ENCODE data around the gene PITHD1.
"Not testable (repeated sequence)": the region's sequence is repeated elsewhere in the genome, so short reads cannot be mapped to it uniquely, and the experiment has no call there.

Gene PITHD1

GRCh38 chr1:23774174-23774880 is 3.9 kb upstream of the PITHD1 start:
- no peak for DNase-seq

GRCh38 chr1:23776217-23776616 is 2.0 kb upstream of the PITHD1 start:
- no peak for DNase-seq

GRCh38 chr1:23779826-23780371 is 1.7 kb downstream of the PITHD1 start:
- no peak for DNase-seq

- not testable (repeated sequence) for DNase-seq
Measured at GRCh38 chr1:23783141-23783540, 4.9 kb downstream of the PITHD1 start.

- no peak for DNase-seq
Measured at GRCh38 chr1:23784846-23785245, 6.6 kb downstream of the PITHD1 start.

- DNase-seq: no peak
Measured at GRCh38 chr1:23787701-23788100, 9.5 kb downstream of the PITHD1 start.

- no peak for DNase-seq
Measured at GRCh38 chr1:23788695-23789094, 10.5 kb downstream of the PITHD1 start.

- peak; percentile 90 for DNase-seq
Measured at GRCh38 chr1:23790696-23791515, 12.7 kb downstream of the PITHD1 start, which contains the start of gene LYPLA2. Gene LYPLA2, plus strand, starts transcription at chr1:23791145. Its CDS starts 1,538 bp downstream, at chr1:23792683.

- DNase-seq: peak; percentile 12
Measured at GRCh38 chr1:23791516-23792047, 13.4 kb downstream of the PITHD1 start.

- DNase-seq: no peak
Measured at GRCh38 chr1:23792151-23792945, 14.1 kb downstream of the PITHD1 start.

GRCh38 chr1:23793018-23793781 is 15.0 kb downstream of the PITHD1 start:
- DNase-seq: peak; percentile 65

GRCh38 chr1:23793861-23794731 is 15.9 kb downstream of the PITHD1 start:
- no peak for DNase-seq

GRCh38 chr1:23794732-23795182 is 16.5 kb downstream of the PITHD1 start:
- DNase-seq: not testable (repeated sequence)

- no peak for DNase-seq
Measured at GRCh38 chr1:23795676-23796465, 17.7 kb downstream of the PITHD1 start.

GRCh38 chr1:23796466-23797271 is 18.5 kb downstream of the PITHD1 start:
- DNase-seq: no peak

GRCh38 chr1:23797478-23798448 is 19.5 kb downstream of the PITHD1 start:
- no peak for DNase-seq

- no peak for DNase-seq
Measured at GRCh38 chr1:23798662-23799142, 20.5 kb downstream of the PITHD1 start.

- no peak for DNase-seq
Measured at GRCh38 chr1:23799255-23799569, 21.0 kb downstream of the PITHD1 start.

Measured in NCI-H2227 treated with DMSO at 0.1 percent for 48 hours (cell line).